HepG2 (cell line): ENCODE measurements around the gene PFKFB4. TPM values are rescaled to one million over a fixed set of nuclear protein-coding genes. Genes with fewer than 3 reads are reported as not detected.
A peak's percentile ranks its signal among the peaks of the same experiment; 100 is the strongest.

Experiments
- CEBPZ ChIP-seq: IDR thresholded peaks from 2 replicates; pipeline ENCODE4 v1.6.1; 2012; ENCODE audit warnings: low read length, improper control_type of control experiment
- FOXK2 ChIP-seq: fragments of 450-650 bp; IDR thresholded peaks from 2 replicates; pipeline ENCODE4 v1.6.1; 2016
- HMG20A ChIP-seq: IDR thresholded peaks from 2 replicates; pipeline ENCODE4 v1.6.1; 2016; ENCODE audit warnings: borderline replicate concordance
- HOXA7 ChIP-seq: sonication (generic); formaldehyde crosslinking; IDR thresholded peaks from 2 replicates; pipeline ENCODE4 v1.8.1; 2022; ENCODE audit warnings: mild to moderate bottlenecking, missing genetic modification reagents, moderate library complexity
- IKZF1 ChIP-seq: fragments of 450-650 bp; IDR thresholded peaks from 2 replicates; pipeline ENCODE4 v1.7.1; 2016
- REXO4 ChIP-seq: sonication (generic); formaldehyde crosslinking; IDR thresholded peaks from 2 replicates; pipeline ENCODE4 v1.8.0; 2022; ENCODE audit warnings: missing genetic modification reagents, mild to moderate bottlenecking, borderline replicate concordance
- RXRA ChIP-seq: sonication (generic); formaldehyde crosslinking; IDR thresholded peaks from 2 replicates; pipeline ENCODE4 v1.5.1; 2020; ENCODE audit warnings: missing genetic modification reagents
- SRSF9 ChIP-seq: fragments of 200-400 bp; formaldehyde crosslinking; IDR thresholded peaks from 2 replicates; pipeline ENCODE4 v1.6.1; 2018; ENCODE audit warnings: borderline replicate concordance, mild to moderate bottlenecking, low read depth, low read length; ENCODE audit not compliant: insufficient read depth, poor library complexity, severe bottlenecking
- ZNF121 ChIP-seq: sonication (generic); formaldehyde crosslinking; IDR thresholded peaks from 2 replicates; pipeline ENCODE4 v1.5.0; 2020; ENCODE audit warnings: mild to moderate bottlenecking, missing genetic modification reagents
- ZNF275 ChIP-seq: sonication (generic); formaldehyde crosslinking; IDR thresholded peaks from 2 replicates; pipeline ENCODE4 v1.8.0; 2022; ENCODE audit warnings: missing genetic modification reagents, mild to moderate bottlenecking, inconsistent platforms, borderline replicate concordance
- ZNF572 ChIP-seq: sonication (generic); formaldehyde crosslinking; IDR thresholded peaks from 2 replicates; pipeline ENCODE4 v1.5.1; 2020; ENCODE audit warnings: mild to moderate bottlenecking, missing genetic modification reagents
- ZNF879 ChIP-seq: sonication (generic); formaldehyde crosslinking; IDR thresholded peaks from 2 replicates; pipeline ENCODE4 v1.8.1; 2023; ENCODE audit warnings: missing genetic modification reagents
- polyA plus RNA-seq, 8 experiments: library from polyadenylated mRNA; depleted of rRNA in 3 of 8; stranded (reverse) in 7 of 8; unstranded in 1 of 8; fragments of >200 nt; fragmentation: Illumina TruSeq in 4 of 8; extraction: Trizol in 4 of 8; gene quantifications; 2 replicates each; pipeline versions ENCODE4 v1.2.1 to v1.2.3, GENCODE V29; 2011 to 2016; ENCODE audit warnings: low read depth in 4 of 8, missing spikeins in 1 of 8, mixed read lengths in 1 of 8; ENCODE audit not compliant: insufficient read depth in 1 of 8
- total RNA-seq, 5 experiments: library from RNA; depleted of rRNA; stranded (reverse); fragments of >200 nt; fragmentation: Illumina TruSeq; extraction: Trizol; gene quantifications; 2 replicates each; pipeline ENCODE4 v1.2.3, GENCODE V29; 2016; ENCODE audit warnings: low read depth in 1 of 5

PFKFB4 gene
- total and polyA plus RNA-seq, 2 of the 13 experiments (the other 11 are each of a cell fraction or from before 2014, with no cell fraction given): 7.1 to 103 TPM

GRCh38 chr3:48573973-48574585, 17.5 kb upstream of the PFKFB4 start (continued):
- no peak for TF ChIP-seq HMG20A
- TF ChIP-seq FOXK2: no peak
- peak; percentile 51; the same call in 1 of the 2 replicates for TF ChIP-seq ZNF121 (CRISPR knock-in tag)
- no peak for TF ChIP-seq ZNF572 (CRISPR knock-in tag)
- 0 out of 2 replicates have a peak, but pooled peaks have one; percentile 15 for TF ChIP-seq RXRA
- 0 out of 2 replicates have a peak, but pooled peaks have one; percentile 63 for TF ChIP-seq IKZF1
- no peak for TF ChIP-seq REXO4 (CRISPR knock-in tag)
- TF ChIP-seq CEBPZ: no peak
- no peak for TF ChIP-seq ZNF275 (CRISPR knock-in tag)
- no peak for TF ChIP-seq SRSF9
- no peak for TF ChIP-seq ZNF879
- TF ChIP-seq HOXA7 (CRISPR knock-in tag): no peak
